ENCODE measurements around the gene UBE2J2.

DNA sequence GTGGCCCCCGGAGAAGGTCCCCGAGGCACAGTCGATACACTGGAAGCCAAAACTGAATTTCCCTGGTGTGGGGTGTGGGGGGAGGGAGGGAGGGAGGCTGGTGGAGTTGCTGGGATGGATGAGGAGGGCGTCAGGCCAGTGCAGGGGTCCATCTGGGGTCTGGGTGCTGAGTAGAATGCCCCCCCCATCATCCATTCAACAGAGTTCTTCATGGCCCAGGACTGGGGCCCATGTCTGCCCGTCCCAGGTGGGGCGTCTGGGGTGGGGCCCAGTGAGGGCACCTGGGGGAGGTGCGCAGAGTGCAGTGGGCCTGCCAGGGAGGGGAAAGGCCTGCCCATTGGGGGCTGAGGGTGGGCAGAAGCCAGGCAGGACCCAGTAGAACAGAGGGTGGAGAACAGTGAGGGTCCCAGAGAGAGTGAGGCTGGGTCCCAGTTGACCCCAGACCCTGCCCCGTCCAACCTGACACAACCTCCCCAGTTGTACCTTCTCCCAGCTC lies 69.2 kb downstream of the UBE2J2 start:
- TF ChIP-seq EZH2 (IDR thresholded peaks at IDR 0.05; ENCODE audit: borderline replicate concordance, low read depth, low read length, severe bottlenecking) = no peak
- TF ChIP-seq CTCF (IDR thresholded peaks at IDR 0.05; ENCODE audit: borderline replicate concordance, extremely low read depth, low read length, poor library complexity, severe bottlenecking) = no peak

Measured in DND-41 (cell line).